Measurements from ENCODE around the gene CYBC1. TPM values are rescaled to one million over a fixed set of nuclear protein-coding genes. Genes with fewer than 3 reads are reported as not detected.
A peak's percentile ranks its signal among the peaks of the same experiment; 100 is the strongest.

The CYBC1 gene
- total and polyA plus RNA-seq, 9 of the 15 experiments (the other 6 are each of a cell fraction or from before 2014, with no cell fraction given) = 1.3 to 71.8 (median 49.9) TPM

DNA sequence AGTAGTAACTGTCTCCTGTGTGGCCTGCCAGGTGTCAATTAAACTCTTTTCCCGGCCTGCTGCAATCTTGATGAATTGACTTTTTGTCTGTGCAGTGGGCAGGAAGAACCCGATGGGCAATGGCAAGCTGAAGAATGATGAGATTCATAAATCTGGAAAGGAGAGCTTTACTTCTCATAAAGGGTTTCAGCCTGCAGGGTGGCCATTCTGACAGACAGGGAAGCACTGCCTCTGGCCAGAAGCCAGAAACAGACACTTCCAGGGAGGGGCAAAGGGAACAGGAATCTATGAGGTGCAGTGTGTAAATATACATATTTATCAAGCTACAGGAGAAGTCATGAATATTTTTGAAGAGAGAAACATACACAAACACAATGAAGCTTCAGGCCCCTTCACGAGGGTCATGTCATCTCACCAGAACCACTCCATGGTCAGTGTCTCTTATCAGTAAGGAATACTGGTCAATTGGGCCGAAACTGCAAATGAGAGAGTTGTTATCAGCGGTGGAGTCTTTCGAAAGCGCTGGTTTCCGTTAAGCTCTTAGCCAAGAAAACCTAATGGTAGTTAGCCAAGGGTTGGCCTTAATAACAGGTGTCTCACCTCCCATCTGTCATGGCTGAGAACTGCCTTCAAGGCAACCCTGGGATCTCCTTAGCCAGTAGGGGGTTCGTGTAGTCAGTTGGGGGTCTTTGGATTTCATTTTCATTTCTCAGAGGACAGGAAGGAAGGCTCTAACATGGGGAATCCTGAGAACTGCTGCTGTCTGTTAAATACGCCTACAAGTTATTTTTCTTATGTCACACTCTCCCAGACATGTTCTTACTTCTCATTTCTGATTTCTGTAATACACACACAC is 6.7 kb upstream of the CYBC1 start (continued):
- TF ChIP-seq MLLT1 (IDR thresholded peaks at IDR 0.05) (no peak), TBP (optimal IDR thresholded peaks at IDR 0.05; ENCODE audit: low read depth, low read length) (no peak), SUPT5H (IDR thresholded peaks at IDR 0.05) (no peak), PHF8 (IDR thresholded peaks at IDR 0.05; ENCODE audit: borderline replicate concordance, low read length) (no peak), CEBPB (tag; IDR thresholded peaks at IDR 0.05) (peak; percentile 90), ZHX1 (conservative IDR thresholded peaks at IDR 0.05; ENCODE audit: low read length) (no peak), SIN3A (IDR thresholded peaks at IDR 0.05; ENCODE audit: borderline replicate concordance in 2 of 2, control insufficient read depth in 1 of 2, low read depth in 2 of 2, low read length in 2 of 2) (no peak), MBD2 (IDR thresholded peaks at IDR 0.05; ENCODE audit: borderline replicate concordance, low read depth) (no peak), ZNF785 (CRISPR knock-in tag; IDR thresholded peaks at IDR 0.05) (no peak), ZBED1 (IDR thresholded peaks at IDR 0.05) (no peak), POLR2B (IDR thresholded peaks at IDR 0.05; ENCODE audit: low read depth, partially characterized antibody) (no peak), NCOA6 (IDR thresholded peaks at IDR 0.05) (no peak; the same call in 1 of the 2 replicates), ZNF717 (CRISPR knock-in tag; IDR thresholded peaks at IDR 0.05) (no peak), ADNP (tag; IDR thresholded peaks at IDR 0.05) (0 out of 2 replicates have a peak, but pooled peaks have one; percentile 8), HNRNPK (IDR thresholded peaks at IDR 0.05; ENCODE audit: low read depth, low read length, poor library complexity, severe bottlenecking) (no peak)
- TF ChIP-seq, protein P1, sequence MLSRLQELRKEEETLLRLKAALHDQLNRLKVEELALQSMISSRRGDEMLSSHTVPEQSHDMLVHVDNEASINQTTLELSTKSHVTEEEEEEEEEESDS (CRISPR knock-in tag; IDR thresholded peaks at IDR 0.05) = no peak
- TF ChIP-seq, protein P2, sequence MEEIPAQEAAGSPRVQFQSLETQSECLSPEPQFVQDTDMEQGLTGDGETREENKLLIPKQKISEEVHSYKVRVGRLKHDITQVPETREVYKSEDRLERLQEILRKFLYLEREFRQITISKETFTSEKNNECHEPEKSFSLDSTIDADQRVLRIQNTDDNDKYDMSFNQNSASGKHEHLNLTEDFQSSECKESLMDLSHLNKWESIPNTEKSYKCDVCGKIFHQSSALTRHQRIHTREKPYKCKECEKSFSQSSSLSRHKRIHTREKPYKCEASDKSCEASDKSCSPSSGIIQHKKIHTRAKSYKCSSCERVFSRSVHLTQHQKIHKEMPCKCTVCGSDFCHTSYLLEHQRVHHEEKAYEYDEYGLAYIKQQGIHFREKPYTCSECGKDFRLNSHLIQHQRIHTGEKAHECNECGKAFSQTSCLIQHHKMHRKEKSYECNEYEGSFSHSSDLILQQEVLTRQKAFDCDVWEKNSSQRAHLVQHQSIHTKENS (CRISPR knock-in tag; IDR thresholded peaks at IDR 0.05) = no peak
- TF ChIP-seq, protein P3, sequence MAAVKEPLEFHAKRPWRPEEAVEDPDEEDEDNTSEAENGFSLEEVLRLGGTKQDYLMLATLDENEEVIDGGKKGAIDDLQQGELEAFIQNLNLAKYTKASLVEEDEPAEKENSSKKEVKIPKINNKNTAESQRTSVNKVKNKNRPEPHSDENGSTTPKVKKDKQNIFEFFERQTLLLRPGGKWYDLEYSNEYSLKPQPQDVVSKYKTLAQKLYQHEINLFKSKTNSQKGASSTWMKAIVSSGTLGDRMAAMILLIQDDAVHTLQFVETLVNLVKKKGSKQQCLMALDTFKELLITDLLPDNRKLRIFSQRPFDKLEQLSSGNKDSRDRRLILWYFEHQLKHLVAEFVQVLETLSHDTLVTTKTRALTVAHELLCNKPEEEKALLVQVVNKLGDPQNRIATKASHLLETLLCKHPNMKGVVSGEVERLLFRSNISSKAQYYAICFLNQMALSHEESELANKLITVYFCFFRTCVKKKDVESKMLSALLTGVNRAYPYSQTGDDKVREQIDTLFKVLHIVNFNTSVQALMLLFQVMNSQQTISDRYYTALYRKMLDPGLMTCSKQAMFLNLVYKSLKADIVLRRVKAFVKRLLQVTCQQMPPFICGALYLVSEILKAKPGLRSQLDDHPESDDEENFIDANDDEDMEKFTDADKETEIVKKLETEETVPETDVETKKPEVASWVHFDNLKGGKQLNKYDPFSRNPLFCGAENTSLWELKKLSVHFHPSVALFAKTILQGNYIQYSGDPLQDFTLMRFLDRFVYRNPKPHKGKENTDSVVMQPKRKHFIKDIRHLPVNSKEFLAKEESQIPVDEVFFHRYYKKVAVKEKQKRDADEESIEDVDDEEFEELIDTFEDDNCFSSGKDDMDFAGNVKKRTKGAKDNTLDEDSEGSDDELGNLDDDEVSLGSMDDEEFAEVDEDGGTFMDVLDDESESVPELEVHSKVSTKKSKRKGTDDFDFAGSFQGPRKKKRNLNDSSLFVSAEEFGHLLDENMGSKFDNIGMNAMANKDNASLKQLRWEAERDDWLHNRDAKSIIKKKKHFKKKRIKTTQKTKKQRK (IDR thresholded peaks at IDR 0.05; ENCODE audit: borderline replicate concordance, low read depth, low read length) = no peak

Data from K562 (cell line).